ENCODE measurements around the gene TCF7. TPM values are rescaled to one million over a fixed set of nuclear protein-coding genes. Genes with fewer than 3 reads are reported as not detected.
"Not testable (repeated sequence)": the region's sequence is repeated elsewhere in the genome, so short reads cannot be mapped to it uniquely, and the experiment has no call there.

Gene TCF7
- total RNA-seq, 1 donor from 2014 or later = 7.5 TPM

- Mint-ChIP-seq H3K27ac (no peak overlapping the region), H3K4me3 (no peak overlapping the region), H3K27me3 (ENCODE audit: low read depth) (no peaks in the 10 kb centered on the region), H3K4me1 (peaks cover 13% of the 10 kb centered on the region), H3K36me3 (peaks cover 13% of the 10 kb centered on the region), H3K9me3 (no peaks in the 10 kb centered on the region)
- DNase-seq (ENCODE audit: low spot score in 2 of 2, unreplicated experiment in 2 of 2) = peak in 1 of 2 experiments; percentile 25
- no peak for TF ChIP-seq CTCF (IDR thresholded peaks at IDR 0.05; ENCODE audit: unreplicated experiment)
Observed at GRCh38 chr5:134146651-134147518, 32.4 kb downstream of the TCF7 start.

- no peak for TF ChIP-seq CTCF (IDR thresholded peaks at IDR 0.05; ENCODE audit: unreplicated experiment)
- Mint-ChIP-seq H3K4me3 (no peak overlapping the region), H3K27ac (peak overlapping the region; percentile 33), H3K4me1 (peaks cover 13% of the 10 kb centered on the region), H3K9me3 (no peaks in the 10 kb centered on the region), H3K27me3 (ENCODE audit: low read depth) (no peaks in the 10 kb centered on the region), H3K36me3 (peaks cover 20% of the 10 kb centered on the region)
- DNase-seq (ENCODE audit: low spot score in 2 of 2, unreplicated experiment in 2 of 2) = peak in 1 of 2 experiments; percentile 36
Observed at GRCh38 chr5:134148316-134148715, 33.8 kb downstream of the TCF7 start.

GRCh38 chr5:134148986-134149539 lies 34.6 kb downstream of the TCF7 start:
- no peak for DNase-seq (ENCODE audit: low spot score in 2 of 2, unreplicated experiment in 2 of 2)
- Mint-ChIP-seq H3K36me3 (peaks cover 27% of the 10 kb centered on the region), H3K4me3 (no peak overlapping the region), H3K27ac (peak overlapping the region; percentile 58), H3K27me3 (ENCODE audit: low read depth) (no peaks in the 10 kb centered on the region), H3K4me1 (peaks cover 10% of the 10 kb centered on the region), H3K9me3 (no peaks in the 10 kb centered on the region)
- no peak for TF ChIP-seq CTCF (IDR thresholded peaks at IDR 0.05; ENCODE audit: unreplicated experiment)

GRCh38 chr5:134149571-134150303 lies 35.3 kb downstream of the TCF7 start:
- H3K27ac Mint-ChIP-seq = peak overlapping the region; percentile 47
- peak in 1 of 2 experiments; percentile 21 for DNase-seq (ENCODE audit: low spot score in 2 of 2, unreplicated experiment in 2 of 2)
- H3K9me3 Mint-ChIP-seq = no peaks in the 10 kb centered on the region
- H3K4me3 Mint-ChIP-seq = no peak overlapping the region
- TF ChIP-seq CTCF (IDR thresholded peaks at IDR 0.05; ENCODE audit: unreplicated experiment) = no peak
- peaks cover 27% of the 10 kb centered on the region for H3K36me3 Mint-ChIP-seq
- H3K27me3 Mint-ChIP-seq (ENCODE audit: low read depth) = no peaks in the 10 kb centered on the region
- peaks cover 3% of the 10 kb centered on the region for H3K4me1 Mint-ChIP-seq

- Mint-ChIP-seq H3K4me1 (peaks cover 2% of the 10 kb centered on the region), H3K27ac (no peak overlapping the region), H3K9me3 (no peaks in the 10 kb centered on the region), H3K36me3 (peaks cover 33% of the 10 kb centered on the region), H3K4me3 (no peak overlapping the region), H3K27me3 (ENCODE audit: low read depth) (no peaks in the 10 kb centered on the region)
- no peak for TF ChIP-seq CTCF (IDR thresholded peaks at IDR 0.05; ENCODE audit: unreplicated experiment)
- no peak for DNase-seq (ENCODE audit: low spot score in 2 of 2, unreplicated experiment in 2 of 2)
Observed at GRCh38 chr5:134151723-134152122, 37.2 kb downstream of the TCF7 start.

- H3K27me3 Mint-ChIP-seq (ENCODE audit: low read depth); H3K4me3 Mint-ChIP-seq; H3K9me3 Mint-ChIP-seq; H3K27ac Mint-ChIP-seq; DNase-seq (ENCODE audit: low spot score in 2 of 2, unreplicated experiment in 2 of 2); H3K4me1 Mint-ChIP-seq: not testable (repeated sequence)
- H3K36me3 Mint-ChIP-seq = peaks cover 31% of the 10 kb centered on the region
Observed at GRCh38 chr5:134152173-134152832, 37.8 kb downstream of the TCF7 start.
